Gastrocnemius medialis (tissue), 4 donors: ENCODE measurements around the gene BSN. TPM values are rescaled to one million over a fixed set of nuclear protein-coding genes. Genes with fewer than 3 reads are reported as not detected.

Experiments used
- ATAC-seq, 2 donors: fragments of 150-250 bp; one replicate each; pipeline ENCODE4 v1.9.1; 2016
- DNase-seq, 2 donors: peaks; one replicate each; pipeline ENCODE4 v3.0.0-alpha.2; 2019
- H3K27ac ChIP-seq, 4 donors: fragments of 200-600 bp; sonication (generic); 1 replicate in 1 of 4; 2 replicates in 3 of 4; pipeline ENCODE4 v1.5.1; 2016 to 2018; ENCODE audit warnings: mild to moderate bottlenecking in 2 of 4, moderate library complexity in 1 of 4
- H3K27me3 ChIP-seq, 3 donors: fragments of 200-600 bp; sonication (generic) in 2 of 3; 1 replicate in 1 of 3; 2 replicates in 2 of 3; pipeline versions ENCODE4 v1.5.1 to v1.6.0; 2016 to 2019; ENCODE audit warnings: mild to moderate bottlenecking in 1 of 3, moderate library complexity in 1 of 3
- H3K36me3 ChIP-seq, 2 donors: fragments of 200-600 bp; sonication (generic) in 1 of 2; one replicate each; pipeline ENCODE4 v1.5.1; 2017 to 2018
- H3K4me1 ChIP-seq, 2 donors: fragments of 200-600 bp; sonication (generic) in 1 of 2; one replicate each; pipeline ENCODE4 v1.5.1; 2016 to 2017; ENCODE audit warnings: mild to moderate bottlenecking in 2 of 2
- H3K4me3 ChIP-seq, 4 donors: fragments of 200-600 bp; sonication (generic) in 3 of 4; 1 replicate in 1 of 4; 2 replicates in 3 of 4; pipeline ENCODE4 v1.5.1; 2016 to 2019; ENCODE audit warnings: mild to moderate bottlenecking in 2 of 4
- H3K9me3 ChIP-seq, 3 donors: fragments of 200-600 bp; sonication (generic) in 2 of 3; 1 replicate in 1 of 3; 2 replicates in 2 of 3; pipeline ENCODE4 v1.5.1; 2016 to 2019
- POLR2A ChIP-seq, 2 donors: fragments of 450-650 bp; IDR thresholded peaks; one replicate each; pipeline ENCODE4 v1.6.1; 2017; ENCODE audit warnings: antibody characterized with exemption in 2 of 2, mild to moderate bottlenecking in 2 of 2, moderate library complexity in 2 of 2
- in situ Hi-C, 4 donors: fragments of 200-750 bp; cut with MboI; loops; one replicate each; pipeline versions ENCODE4 v1.15.0 to v1.8.0; 2017; ENCODE audit warnings: low sequenced_read_pairs in 4 of 4
- intact Hi-C: fragments of 100-400 bp; cut with DNase I; formaldehyde crosslinking; loops from one replicate; pipeline ENCODE4 v1.15.1; 2023; ENCODE audit warnings: low total_unique reads
- total RNA-seq, 4 donors: library from RNA; depleted of rRNA; stranded (reverse); fragments of >200 nt; gene quantifications; one replicate each; pipeline versions ENCODE4 v1.1.0 to v1.2.3, GENCODE V29; 2016
- TF ChIP-seq, protein P1 (sequence below), 5 experiments: fragments of 450-650 bp in 3 of 5; fragments of 200-600 bp in 2 of 5; sonication (generic) in 2 of 5; IDR thresholded peaks in 4 of 5; conservative IDR thresholded peaks in 1 of 5; 1 replicate in 4 of 5; 2 replicates in 1 of 5; pipeline ENCODE4 v1.5.1; 2016 to 2019; ENCODE audit warnings: antibody characterized with exemption in 5 of 5, mild to moderate bottlenecking in 3 of 5, moderate library complexity in 3 of 5

BSN gene
- total RNA-seq, 4 donors from 2014 or later, result 0.10 to 0.24 (median 0.21) TPM

DNA sequence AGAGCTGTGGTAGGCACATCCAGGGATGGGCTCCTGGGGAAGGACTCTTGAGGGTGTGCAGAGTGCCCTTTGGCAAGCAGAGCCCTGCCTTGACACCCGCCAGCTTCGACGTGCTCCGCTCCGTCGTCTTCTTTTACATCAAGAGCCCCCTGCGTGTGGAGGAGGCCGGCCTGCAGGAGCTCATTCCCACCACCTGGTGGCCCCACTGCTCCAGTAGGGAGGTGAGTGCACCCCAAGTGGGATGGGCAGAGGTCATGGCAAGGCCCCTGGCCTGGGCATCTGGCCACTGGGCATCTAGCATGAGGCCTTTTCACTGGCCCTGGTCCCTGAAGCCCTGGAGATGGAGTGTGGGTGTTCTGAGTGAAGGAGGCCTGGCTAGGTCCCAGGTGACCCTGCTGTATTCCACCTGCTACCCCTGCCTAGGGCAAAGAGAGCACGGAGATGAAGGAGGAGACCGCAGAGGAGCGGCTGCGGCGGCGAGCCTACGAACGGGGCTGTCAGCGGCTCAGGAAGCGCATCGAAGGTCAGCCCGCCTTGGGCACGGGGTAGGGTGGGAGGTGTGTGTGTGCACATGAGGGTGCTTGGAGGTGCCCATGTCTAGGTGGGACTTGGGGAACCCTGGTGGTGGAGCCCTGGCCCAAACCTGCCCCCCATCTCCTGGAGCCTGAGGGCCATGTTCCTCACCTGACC, 147.3 kb downstream of the BSN start:
- no peak for DNase-seq
- Histone ChIP-seq H3K9me3 (no peaks in the 10 kb centered on the region), H3K27me3 (no peaks in the 10 kb centered on the region), H3K4me1 (peaks cover 0 to 5% of the 10 kb centered on the region in 2 donors), H3K4me3 (no peak overlapping the region), H3K36me3 (peaks cover 0 to 74% of the 10 kb centered on the region in 2 donors), H3K27ac (peak overlapping the region in 1 of 4 donors; percentile 98)
- in situ Hi-C loops, result no loop called here
- intact Hi-C loops, result loop anchor here (5.0 kb wide), 1 partner anchor 206 kb away; no protein-coding TSS in a partner anchor
- TF ChIP-seq POLR2A (IDR thresholded peaks at IDR 0.05), result no peak
- TF ChIP-seq, protein P1, sequence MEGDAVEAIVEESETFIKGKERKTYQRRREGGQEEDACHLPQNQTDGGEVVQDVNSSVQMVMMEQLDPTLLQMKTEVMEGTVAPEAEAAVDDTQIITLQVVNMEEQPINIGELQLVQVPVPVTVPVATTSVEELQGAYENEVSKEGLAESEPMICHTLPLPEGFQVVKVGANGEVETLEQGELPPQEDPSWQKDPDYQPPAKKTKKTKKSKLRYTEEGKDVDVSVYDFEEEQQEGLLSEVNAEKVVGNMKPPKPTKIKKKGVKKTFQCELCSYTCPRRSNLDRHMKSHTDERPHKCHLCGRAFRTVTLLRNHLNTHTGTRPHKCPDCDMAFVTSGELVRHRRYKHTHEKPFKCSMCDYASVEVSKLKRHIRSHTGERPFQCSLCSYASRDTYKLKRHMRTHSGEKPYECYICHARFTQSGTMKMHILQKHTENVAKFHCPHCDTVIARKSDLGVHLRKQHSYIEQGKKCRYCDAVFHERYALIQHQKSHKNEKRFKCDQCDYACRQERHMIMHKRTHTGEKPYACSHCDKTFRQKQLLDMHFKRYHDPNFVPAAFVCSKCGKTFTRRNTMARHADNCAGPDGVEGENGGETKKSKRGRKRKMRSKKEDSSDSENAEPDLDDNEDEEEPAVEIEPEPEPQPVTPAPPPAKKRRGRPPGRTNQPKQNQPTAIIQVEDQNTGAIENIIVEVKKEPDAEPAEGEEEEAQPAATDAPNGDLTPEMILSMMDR (IDR thresholded peaks at IDR 0.05 in 4 of 5, conservative IDR thresholded peaks at IDR 0.05 in 1 of 5), result peak in 4 of 5 experiments; percentile 29 to 52 (median 37)
- no peak for ATAC-seq

DNA sequence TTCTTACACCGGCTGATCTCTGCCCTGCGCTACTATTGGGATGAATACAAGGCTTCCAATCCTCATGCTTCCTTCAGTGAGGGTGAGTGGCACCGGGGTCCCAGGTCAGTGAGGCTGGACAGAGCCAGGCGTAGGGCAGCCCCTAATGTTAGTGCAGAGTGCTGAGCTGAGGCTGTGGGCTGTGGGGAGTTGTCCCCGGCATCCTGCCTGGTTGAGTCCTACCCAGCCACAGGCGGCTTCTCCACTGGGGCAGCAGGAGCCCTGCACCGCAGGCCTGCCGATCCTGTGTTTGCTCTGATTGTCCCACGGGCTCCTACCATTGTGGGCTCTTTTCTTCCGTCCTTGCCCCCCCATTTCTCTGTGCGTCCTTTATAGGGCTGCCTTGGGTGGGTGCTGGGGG, 148.4 kb downstream of the BSN start:
- intact Hi-C loops, result loop anchor here (1.0 to 5.0 kb wide), 2 partner anchors 137 to 205 kb away; no protein-coding TSS in a partner anchor
- Histone ChIP-seq H3K27me3 (no peaks in the 10 kb centered on the region), H3K9me3 (no peaks in the 10 kb centered on the region), H3K27ac (peak overlapping the region in 1 of 4 donors; percentile 68), H3K4me3 (no peak overlapping the region), H3K4me1 (no peaks in the 10 kb centered on the region), H3K36me3 (peaks cover 0 to 82% of the 10 kb centered on the region in 2 donors)
- in situ Hi-C loops, result no loop called here
- DNase-seq (no peak), ATAC-seq (no peak)
- no peak for TF ChIP-seq POLR2A (IDR thresholded peaks at IDR 0.05)
- TF ChIP-seq, protein P1 (IDR thresholded peaks at IDR 0.05 in 4 of 5, conservative IDR thresholded peaks at IDR 0.05 in 1 of 5), result no peak

DNA sequence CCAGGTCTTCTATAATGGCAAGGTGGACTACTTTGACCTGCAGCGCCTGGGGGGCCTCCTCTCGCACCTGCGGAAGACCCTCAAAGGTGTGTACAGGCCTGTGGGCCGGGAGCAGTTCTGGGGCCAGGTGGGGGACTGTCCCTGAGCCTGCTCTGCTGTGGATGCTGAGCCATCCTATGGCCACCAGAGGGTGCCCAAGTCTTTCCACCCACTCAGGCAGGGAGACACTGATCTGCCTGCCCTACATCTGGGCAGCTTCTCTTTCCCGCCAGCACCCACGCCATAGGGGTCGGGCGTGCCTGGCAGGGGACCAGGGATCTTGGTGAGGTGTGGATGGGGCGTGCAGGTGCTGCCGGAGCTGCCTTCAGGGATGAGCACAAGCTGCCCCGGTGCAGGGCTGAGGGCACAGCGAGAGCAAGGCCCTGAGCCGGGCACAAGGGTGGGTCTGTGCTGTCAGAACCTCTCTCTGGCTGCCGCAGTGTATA, 149.2 kb downstream of the BSN start:
- H3K36me3 ChIP-seq, result peaks cover 0 to 74% of the 10 kb centered on the region in 2 donors
- TF ChIP-seq, protein P1 (IDR thresholded peaks at IDR 0.05 in 4 of 5, conservative IDR thresholded peaks at IDR 0.05 in 1 of 5), result peak; percentile 75 to 84 (median 80)
- no peak for TF ChIP-seq POLR2A (IDR thresholded peaks at IDR 0.05)
- H3K9me3 ChIP-seq, result no peaks in the 10 kb centered on the region
- ATAC-seq (peak; percentile 84 to 90), DNase-seq (peak in 1 of 2 donors; percentile 75)
- H3K27me3 ChIP-seq, result no peaks in the 10 kb centered on the region
- H3K4me3 ChIP-seq, result no peak overlapping the region
- peak overlapping the region in 2 of 4 donors; percentile 32 to 68 for H3K27ac ChIP-seq
- H3K4me1 ChIP-seq, result no peaks in the 10 kb centered on the region
- intact Hi-C loops, result loop anchor here (1.0 to 5.0 kb wide), 2 partner anchors 136 to 204 kb away; no protein-coding TSS in a partner anchor
- in situ Hi-C loops, result no loop called here

DNA sequence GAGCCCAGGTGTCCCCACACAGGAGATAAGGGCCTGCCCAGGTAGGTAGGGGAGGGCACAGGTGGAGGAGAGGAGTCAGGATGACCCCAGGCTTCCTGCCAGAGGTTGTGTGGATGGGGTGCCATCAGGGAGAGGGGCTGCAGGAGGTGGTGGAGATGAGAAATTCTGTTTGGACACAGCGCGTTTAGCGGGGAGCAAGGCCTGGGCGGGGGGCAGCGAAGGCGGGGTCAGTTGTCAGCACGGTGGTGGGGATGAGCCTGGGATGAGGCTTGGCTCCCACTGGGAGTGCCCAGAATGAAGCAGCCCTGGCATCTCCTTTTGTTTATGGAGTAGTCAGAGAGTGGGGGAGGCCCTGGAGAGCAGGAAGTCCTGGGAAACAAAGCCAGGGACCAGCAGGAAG, 149.7 kb downstream of the BSN start:
- in situ Hi-C loops (no loop called here), intact Hi-C loops (loop anchor here (1.0 to 5.0 kb wide), 2 partner anchors 135 to 203 kb away; no protein-coding TSS in a partner anchor)
- peak overlapping the region in 2 of 4 donors; percentile 32 to 68 for H3K27ac ChIP-seq

More for the DNA sequence above, 149.7 kb downstream of the BSN start:
- Histone ChIP-seq H3K27me3 (no peaks in the 10 kb centered on the region), H3K36me3 (peaks cover 0 to 70% of the 10 kb centered on the region in 2 donors), H3K9me3 (no peaks in the 10 kb centered on the region), H3K4me3 (no peak overlapping the region), H3K4me1 (no peaks in the 10 kb centered on the region)
- ATAC-seq (no peak), DNase-seq (no peak)
- TF ChIP-seq, protein P1 (IDR thresholded peaks at IDR 0.05 in 4 of 5, conservative IDR thresholded peaks at IDR 0.05 in 1 of 5), result no peak
- TF ChIP-seq POLR2A (IDR thresholded peaks at IDR 0.05), result no peak
